Keratinocyte (primary cell): ENCODE data around the gene ARHGAP12. TPM values are rescaled to one million over a fixed set of nuclear protein-coding genes. Genes with fewer than 3 reads are reported as not detected.

Experiments used
- DNase-seq: peaks from one replicate; pipeline ENCODE4 v3.0.0-alpha.2; 2011; ENCODE audit warnings: low read depth, missing footprints, low spot score
- FAIRE-seq: peaks from 2 replicates; lab custom pipeline; 2011; peaks lifted over from hg19 to GRCh38; lab: Jason Lieb, UNC
- H2AFZ ChIP-seq: 2 replicates; pipeline ENCODE4 v1.6.0; 2012; ENCODE audit warnings: low read length, control low read depth, inconsistent platforms; ENCODE audit not compliant: control insufficient read depth
- H3K27ac ChIP-seq: 2 replicates; pipeline ENCODE4 v1.5.1; 2011; ENCODE audit warnings: low read length; ENCODE audit not compliant: control insufficient read depth, insufficient read depth
- H3K27me3 ChIP-seq: 3 replicates; pipeline ENCODE4 v1.6.0; 2011; ENCODE audit warnings: low read length; ENCODE audit not compliant: control insufficient read depth, insufficient read depth; ENCODE audit errors: extremely low read depth
- H3K36me3 ChIP-seq, 2 experiments: 2 replicates in 1 of 2; 3 replicates in 1 of 2; pipeline ENCODE4 v1.5.1; 2011; ENCODE audit warnings: low read length in 2 of 2, mild to moderate bottlenecking in 1 of 2; ENCODE audit not compliant: control insufficient read depth in 2 of 2, insufficient read depth in 2 of 2; ENCODE audit errors: extremely low read depth in 1 of 2
- H3K4me1 ChIP-seq: 3 replicates; pipeline ENCODE4 v1.5.1; 2011; ENCODE audit warnings: low read length; ENCODE audit not compliant: control insufficient read depth, insufficient read depth; ENCODE audit errors: extremely low read depth
- H3K4me2 ChIP-seq: 3 replicates; pipeline ENCODE4 v1.6.0; 2011; ENCODE audit warnings: low read depth, low read length; ENCODE audit not compliant: control insufficient read depth, insufficient read depth; ENCODE audit errors: extremely low read depth
- H3K4me3 ChIP-seq, 3 experiments: fragments of 200-600 bp in 1 of 3; sonication (generic) in 1 of 3; 2 replicates in 2 of 3; 3 replicates in 1 of 3; pipeline ENCODE4 v1.5.1; 2011 to 2016; ENCODE audit warnings: low read length in 3 of 3, mild to moderate bottlenecking in 3 of 3, control low read depth in 2 of 3, inconsistent platforms in 1 of 3, low read depth in 1 of 3, mixed read lengths in 1 of 3, mixed run types in 1 of 3, moderate library complexity in 1 of 3; ENCODE audit not compliant: control insufficient read depth in 2 of 3, insufficient read depth in 2 of 3; ENCODE audit errors: extremely low read depth in 1 of 3
- H3K79me2 ChIP-seq: 2 replicates; pipeline ENCODE4 v1.6.0; 2012; ENCODE audit warnings: low read length; ENCODE audit not compliant: control insufficient read depth, insufficient read depth
- H3K9ac ChIP-seq: 3 replicates; pipeline ENCODE4 v1.6.0; 2011; ENCODE audit warnings: low read length; ENCODE audit not compliant: control insufficient read depth, insufficient read depth; ENCODE audit errors: extremely low read depth
- H3K9me1 ChIP-seq: 3 replicates; pipeline ENCODE4 v1.6.0; 2011; ENCODE audit warnings: low read length; ENCODE audit not compliant: control insufficient read depth, insufficient read depth; ENCODE audit errors: extremely low read depth
- H3K9me3 ChIP-seq: 2 replicates; pipeline ENCODE4 v1.5.1; 2012; ENCODE audit warnings: low read depth, low read length; ENCODE audit not compliant: control insufficient read depth
- H4K20me1 ChIP-seq: 3 replicates; pipeline ENCODE4 v1.6.0; 2011; ENCODE audit warnings: low read length; ENCODE audit not compliant: control insufficient read depth, insufficient read depth; ENCODE audit errors: extremely low read depth
- CTCF ChIP-seq, 3 experiments: IDR thresholded peaks in 1 of 3; conservative IDR thresholded peaks in 1 of 3; optimal IDR thresholded peaks in 1 of 3; 2 replicates in 2 of 3; 3 replicates in 1 of 3; pipeline versions ENCODE3 to v1.5.1; 2011; ENCODE audit warnings: low read length in 3 of 3, mild to moderate bottlenecking in 3 of 3, moderate library complexity in 2 of 3, control low read depth in 1 of 3, inconsistent platforms in 1 of 3; ENCODE audit not compliant: insufficient read depth in 2 of 3; ENCODE audit errors: extremely low read depth in 1 of 3
- EZH2 ChIP-seq: IDR thresholded peaks from one replicate; pipeline ENCODE4 v1.6.1; 2012; ENCODE audit warnings: inconsistent platforms, mild to moderate bottlenecking, low read length, moderate library complexity
- dilution Hi-C: fragments of 300-500 bp; cut with MboI; formaldehyde crosslinking; loops from one replicate; pipeline ENCODE4 v1.7.0; 2020; ENCODE audit warnings: low sequenced_read_pairs; ENCODE audit not compliant: extremely low pct_ligation_motif_present
- polyA plus RNA-seq, 5 experiments: library from polyadenylated mRNA; depleted of rRNA in 3 of 5; stranded (reverse) in 3 of 5; stranded (forward) in 1 of 5; unstranded in 1 of 5; fragments of >200 nt; gene quantifications; 1 replicate in 1 of 5; 2 replicates in 3 of 5; 3 replicates in 1 of 5; pipeline versions ENCODE4 v1.2.1 to v1.2.3, GENCODE V29; 2011 to 2012; ENCODE audit warnings: missing spikeins in 2 of 5, low read depth in 1 of 5, low replicate concordance in 1 of 5

ARHGAP12 gene
- polyA plus RNA-seq, 1 donor (not counting 4 experiments of a cell fraction or from before 2014, with no cell fraction given), result 26.6 TPM

GRCh38 chr10:31820778-31821369 lies 107.8 kb downstream of the ARHGAP12 start:
- Histone ChIP-seq H3K9me3 (no peaks in the 10 kb centered on the region), H3K79me2 (no peaks in the 10 kb centered on the region), H3K27me3 (no peaks in the 10 kb centered on the region), H4K20me1 (no peaks in the 10 kb centered on the region), H3K4me3 (no peak overlapping the region), H3K4me1 (no peaks in the 10 kb centered on the region), H2AFZ (no peak overlapping the region), H3K9ac (no peak overlapping the region), H3K27ac (no peak overlapping the region), H3K36me3 (no peaks in the 10 kb centered on the region), H3K4me2 (no peak overlapping the region), H3K9me1 (no peaks in the 10 kb centered on the region)
- dilution Hi-C loops, result no loop called here
- no peak for TF ChIP-seq EZH2
- TF ChIP-seq CTCF (optimal IDR thresholded peaks at IDR 0.05 in 1 of 3, IDR thresholded peaks at IDR 0.05 in 1 of 3, conservative IDR thresholded peaks at IDR 0.05 in 1 of 3; ENCODE audit: extremely low read depth in 1 of 3, insufficient read depth in 2 of 3, low read length in 3 of 3), result no peak
- FAIRE-seq, result no peak
- DNase-seq, result no peak

- H3K9me3 ChIP-seq, result no peaks in the 10 kb centered on the region
- dilution Hi-C loops, result no loop called here
- no peaks in the 10 kb centered on the region for H3K9me1 ChIP-seq
- no peaks in the 10 kb centered on the region for H4K20me1 ChIP-seq
- no peak overlapping the region for H2AFZ ChIP-seq
- H3K27me3 ChIP-seq, result no peaks in the 10 kb centered on the region
- H3K79me2 ChIP-seq, result no peaks in the 10 kb centered on the region
- no peaks in the 10 kb centered on the region for H3K4me1 ChIP-seq
- TF ChIP-seq CTCF (optimal IDR thresholded peaks at IDR 0.05 in 1 of 3, IDR thresholded peaks at IDR 0.05 in 1 of 3, conservative IDR thresholded peaks at IDR 0.05 in 1 of 3; ENCODE audit: extremely low read depth in 1 of 3, insufficient read depth in 2 of 3, low read length in 3 of 3) (no peak), EZH2 (no peak)
- FAIRE-seq (no peak), DNase-seq (no peak)
- no peak overlapping the region for H3K27ac ChIP-seq
- H3K4me3 ChIP-seq, result no peak overlapping the region
- H3K36me3 ChIP-seq, result no peaks in the 10 kb centered on the region
- H3K9ac ChIP-seq, result no peak overlapping the region
- no peak overlapping the region for H3K4me2 ChIP-seq
Measured at GRCh38 chr10:31820096-31820495, 108.5 kb downstream of the ARHGAP12 start.
